Urothelium cell line (cell line): ENCODE data around the gene UBA1.

Experiments used
- DNase-seq: peaks from one replicate; pipeline ENCODE4 v3.0.0; 2011; ENCODE audit warnings: low spot score, mixed read lengths
- FAIRE-seq: peaks from 2 replicates; lab custom pipeline; 2011; peaks lifted over from hg19 to GRCh38; lab: Jason Lieb, UNC

The UBA1 gene

DNA sequence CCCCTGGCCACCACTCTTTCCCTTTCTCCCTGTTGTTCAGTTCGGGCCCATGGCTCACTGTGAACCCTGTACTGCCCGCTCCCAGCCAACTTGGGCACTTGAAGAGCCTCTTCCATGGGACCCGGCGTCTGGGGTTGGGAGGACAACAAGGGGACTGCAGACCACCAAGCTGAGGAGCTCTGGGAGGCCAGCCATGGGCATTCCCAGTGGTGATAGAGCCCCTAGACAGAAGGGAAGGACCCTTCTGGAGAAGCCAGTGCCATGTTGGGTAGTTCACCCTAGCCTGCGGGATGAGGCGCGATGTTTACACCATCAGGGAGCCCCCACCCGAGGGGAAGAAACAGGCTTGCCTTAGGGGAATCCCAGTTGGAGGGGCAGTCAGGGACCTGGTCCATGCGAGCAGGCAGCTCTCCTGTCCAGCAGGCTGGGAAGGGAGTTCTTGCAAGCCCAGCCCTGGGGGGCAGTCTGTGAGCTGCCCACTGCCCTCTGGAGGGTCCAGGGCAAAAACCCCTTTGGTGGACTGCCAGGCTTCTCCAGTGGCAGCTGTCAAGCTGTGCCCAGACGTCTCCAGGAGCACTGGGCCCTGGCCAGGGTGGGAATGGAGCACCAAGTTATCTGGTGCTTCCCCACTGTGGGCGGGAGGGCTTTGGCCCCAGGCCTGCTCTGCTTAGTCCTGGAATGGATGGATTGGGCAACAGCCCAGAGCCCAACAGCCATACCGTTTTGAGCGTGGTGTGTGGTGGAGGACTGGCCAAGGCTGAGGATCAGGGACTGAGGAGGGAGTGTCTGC lies 23.7 kb upstream of the UBA1 start:
- no peak for DNase-seq
- FAIRE-seq: no peak

DNA sequence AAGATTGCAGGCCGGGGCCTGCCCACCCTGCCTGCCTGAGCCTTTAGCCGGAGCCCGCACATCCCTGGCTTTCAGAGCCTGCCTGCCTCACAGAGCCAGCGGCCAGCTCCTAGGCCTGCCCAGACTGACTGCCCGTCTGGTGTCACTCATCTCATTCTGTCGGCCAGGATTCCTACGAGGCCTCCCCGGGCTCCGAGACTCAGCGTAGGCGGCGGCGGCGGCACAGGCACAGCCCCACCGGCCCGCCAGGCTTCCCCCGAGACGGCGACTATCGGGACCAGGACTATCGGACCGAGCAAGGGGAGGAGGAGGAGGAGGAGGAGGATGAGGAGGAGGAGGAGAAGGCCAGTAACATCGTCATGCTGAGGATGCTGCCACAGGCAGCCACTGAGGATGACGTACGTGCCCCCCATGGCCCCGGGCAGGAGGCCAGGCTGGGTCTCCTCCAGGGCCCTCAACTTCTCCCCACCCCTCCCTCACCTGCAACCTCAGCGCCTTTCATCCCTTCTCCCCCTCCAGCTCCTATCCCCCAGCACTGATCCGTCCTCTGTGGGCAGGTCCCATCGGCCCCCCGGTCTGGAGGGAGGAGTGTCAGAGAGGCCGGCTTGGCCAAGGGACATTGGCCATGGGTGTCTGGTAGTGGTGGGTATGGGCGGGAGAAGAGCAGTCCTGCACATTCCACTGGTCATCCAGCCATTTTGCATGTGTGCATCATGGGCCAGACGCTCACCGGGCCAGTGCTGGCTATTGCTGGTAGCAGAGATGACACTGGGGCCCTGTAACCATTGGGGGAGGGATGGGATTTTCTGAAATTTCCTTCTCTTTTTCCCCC lies 22.6 kb upstream of the UBA1 start:
- DNase-seq: no peak
- no peak for FAIRE-seq

DNA sequence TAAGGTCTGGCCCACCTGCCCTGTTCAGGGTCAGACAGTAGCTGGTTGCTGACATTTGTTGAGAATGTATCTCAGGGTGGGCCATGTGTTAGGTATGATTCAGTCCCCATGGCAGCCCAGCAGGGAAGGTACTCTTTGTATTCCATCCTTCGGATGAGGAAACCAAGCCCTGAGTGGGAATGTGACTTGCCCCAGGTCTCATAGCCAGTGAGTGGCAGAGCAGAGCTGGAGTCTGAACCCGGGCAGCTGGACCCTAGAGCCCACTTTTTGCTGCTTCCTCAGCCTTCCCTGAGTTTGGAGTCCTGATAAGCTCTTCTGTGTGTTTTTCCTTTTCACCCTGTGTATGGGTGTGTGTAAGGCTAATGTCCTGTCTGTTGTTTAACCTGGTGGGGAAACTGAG lies 21.6 kb upstream of the UBA1 start:
- FAIRE-seq: no peak

DNA sequence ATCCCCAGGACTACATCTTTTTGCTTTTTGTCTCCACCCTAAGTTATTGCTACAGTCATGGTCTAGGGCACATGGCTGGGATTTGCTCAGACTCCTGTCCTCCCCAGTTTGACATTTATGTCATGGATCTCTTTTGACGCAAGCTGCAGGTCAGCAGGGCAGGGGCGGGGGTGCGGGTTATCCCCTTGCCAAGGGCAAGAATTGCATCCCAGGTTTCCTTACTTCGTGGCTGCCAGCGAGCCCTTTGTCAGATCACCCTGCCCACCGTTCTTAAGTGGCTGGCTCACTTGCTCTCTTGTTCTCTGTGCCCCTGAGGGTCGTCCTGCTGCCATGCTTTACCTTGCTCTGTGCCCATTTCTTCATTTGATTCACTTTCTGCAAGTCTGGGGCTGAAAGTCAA lies 21.1 kb upstream of the UBA1 start:
- FAIRE-seq: no peak
- no peak for DNase-seq

More for the DNA sequence above, 21.6 kb upstream of the UBA1 start:
- DNase-seq: no peak

DNA sequence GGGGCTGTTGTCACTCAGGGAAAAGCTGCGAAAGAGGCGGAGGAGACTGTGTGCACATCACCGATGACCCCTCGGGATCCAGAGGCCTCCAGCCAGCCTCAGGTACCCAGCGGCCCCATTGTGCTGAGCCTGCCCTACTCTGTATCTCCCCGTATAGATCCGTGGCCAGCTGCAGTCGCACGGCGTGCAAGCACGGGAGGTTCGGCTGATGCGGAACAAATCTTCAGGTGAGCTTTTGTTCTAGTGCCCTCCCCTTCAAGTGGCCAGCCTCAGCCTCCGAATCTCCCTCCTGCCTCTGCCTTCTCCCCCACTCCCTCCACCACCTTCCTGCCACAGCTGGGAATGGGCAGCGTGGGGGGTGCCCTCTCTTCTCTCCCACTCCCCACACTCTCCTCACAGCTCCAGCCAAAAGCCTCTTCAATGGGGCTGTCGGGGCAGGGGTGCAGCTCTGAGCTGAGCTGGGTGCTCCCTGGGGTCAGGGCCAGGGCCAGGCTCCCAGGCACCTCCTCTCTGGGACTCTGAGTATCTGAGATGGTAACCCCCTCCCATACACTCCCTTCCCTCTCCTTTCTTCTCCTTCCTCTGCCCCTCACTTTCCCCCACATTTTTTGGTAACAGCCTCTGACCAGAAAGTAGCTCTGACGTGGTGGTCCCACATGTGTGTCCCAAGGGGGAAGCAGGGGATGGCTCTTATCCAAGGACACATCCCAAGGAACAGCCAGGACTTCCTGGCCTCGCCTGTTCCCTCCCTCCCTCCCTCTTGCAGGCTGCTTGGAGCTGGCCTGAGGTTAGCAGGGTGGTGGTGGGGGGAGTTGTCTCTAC lies 20.4 kb upstream of the UBA1 start:
- no peak for DNase-seq
- no peak for FAIRE-seq

DNA sequence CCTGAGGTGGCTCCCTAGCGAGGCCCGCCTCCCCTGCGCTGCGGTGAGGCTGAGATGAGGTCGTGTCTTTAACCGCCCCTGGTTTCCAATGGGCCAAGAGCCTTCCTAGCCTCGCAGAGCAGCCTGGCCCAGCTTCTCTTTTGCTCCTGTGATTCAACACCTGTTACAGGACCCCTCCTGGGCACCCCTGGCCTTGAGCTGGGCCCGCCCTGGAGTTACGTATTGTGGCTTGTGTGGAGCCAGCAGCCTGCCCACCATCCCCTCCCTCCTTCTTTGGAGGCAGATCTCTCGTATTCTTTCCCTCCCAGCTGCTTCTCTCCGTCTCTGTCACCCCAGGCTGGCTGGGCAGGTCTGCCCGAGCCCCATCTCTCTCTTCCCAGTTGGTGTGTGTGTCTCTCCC lies 19.3 kb upstream of the UBA1 start:
- DNase-seq (no peak), FAIRE-seq (no peak)

DNA sequence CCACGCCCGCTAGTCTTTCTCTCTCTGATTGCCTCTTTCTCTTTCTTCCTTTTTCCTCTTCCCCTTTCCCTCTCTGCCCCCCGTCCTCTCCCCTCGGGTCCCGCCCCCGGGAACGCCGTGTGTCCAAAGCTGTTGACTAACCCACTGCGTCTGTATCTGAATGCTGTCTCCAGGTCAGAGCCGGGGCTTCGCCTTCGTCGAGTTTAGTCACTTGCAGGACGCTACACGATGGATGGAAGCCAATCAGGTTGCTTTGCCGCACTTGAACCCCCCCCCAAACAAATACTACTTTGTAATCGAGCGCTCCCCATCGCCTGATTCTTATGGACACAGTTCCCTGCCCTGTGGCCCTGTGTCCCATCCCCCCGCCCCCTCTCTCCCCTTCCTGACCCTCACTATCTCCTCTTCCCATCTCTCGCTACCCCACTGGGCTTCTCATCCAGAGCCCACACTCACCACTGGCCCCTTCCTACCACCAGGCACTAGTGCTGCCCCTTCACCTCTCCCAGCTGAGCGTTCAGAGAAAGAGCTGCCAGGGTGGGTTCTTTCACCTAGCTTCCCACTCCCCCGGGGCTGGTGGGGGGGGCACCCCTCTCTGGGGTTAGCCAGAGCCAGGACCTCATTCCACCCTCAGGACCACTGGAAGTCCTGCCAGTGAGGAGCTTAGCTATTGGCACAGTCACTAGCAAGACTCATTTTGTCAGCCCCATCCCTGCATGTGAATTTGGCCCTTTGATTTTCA lies 18.6 kb upstream of the UBA1 start:
- DNase-seq (no peak), FAIRE-seq (no peak)

DNA sequence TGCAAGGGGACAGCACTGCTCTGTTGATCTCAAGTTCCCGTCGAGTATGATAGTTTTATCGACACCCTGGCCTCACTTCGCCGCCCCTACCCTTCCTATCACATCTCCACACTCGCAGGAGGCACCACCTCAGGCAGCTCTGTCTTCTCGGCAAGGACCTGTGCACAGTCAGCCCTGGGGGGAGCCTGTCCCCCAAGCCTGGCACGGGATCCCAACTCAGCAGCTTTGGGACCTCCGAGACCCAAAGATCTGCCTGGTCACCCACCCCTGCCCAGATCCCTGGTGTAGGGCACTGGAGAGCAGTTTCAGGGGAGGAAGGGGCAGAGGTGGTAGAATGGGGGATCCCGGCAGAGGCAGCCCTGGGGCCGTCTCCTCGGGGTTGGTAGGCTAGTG lies 18.0 kb upstream of the UBA1 start:
- FAIRE-seq: no peak

DNA sequence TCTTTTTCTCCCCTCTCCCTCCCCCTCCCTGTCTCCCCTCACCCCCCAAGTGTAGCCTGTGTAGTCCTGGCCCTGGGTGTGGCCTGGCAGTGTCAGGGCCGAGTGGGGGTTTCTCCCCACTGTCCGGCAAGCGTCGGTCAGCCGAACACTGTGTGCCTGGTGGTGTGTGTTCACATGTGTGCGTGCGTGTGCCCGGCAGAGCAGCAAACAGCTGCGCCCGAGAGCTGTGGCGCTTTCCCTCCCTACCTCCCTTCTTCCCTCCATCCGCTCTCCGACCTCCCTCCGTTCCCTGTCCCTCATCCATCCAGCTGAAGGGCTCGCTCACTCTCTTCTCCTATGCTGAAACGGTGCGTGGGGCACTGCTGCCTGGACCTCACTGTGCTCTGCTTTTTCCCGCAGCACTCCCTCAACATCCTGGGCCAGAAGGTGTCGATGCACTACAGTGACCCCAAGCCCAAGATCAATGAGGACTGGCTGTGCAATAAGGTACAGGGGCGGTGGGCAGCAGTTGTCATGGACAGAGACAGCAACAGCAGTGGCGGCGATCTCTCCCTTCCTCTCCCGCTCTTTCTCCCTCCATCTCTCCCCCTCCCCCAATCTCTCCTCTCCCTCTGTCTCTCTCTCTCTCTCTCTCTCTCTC lies 17.4 kb upstream of the UBA1 start:
- DNase-seq (no peak), FAIRE-seq (no peak)

More for the DNA sequence above, 18.0 kb upstream of the UBA1 start:
- no peak for DNase-seq

DNA sequence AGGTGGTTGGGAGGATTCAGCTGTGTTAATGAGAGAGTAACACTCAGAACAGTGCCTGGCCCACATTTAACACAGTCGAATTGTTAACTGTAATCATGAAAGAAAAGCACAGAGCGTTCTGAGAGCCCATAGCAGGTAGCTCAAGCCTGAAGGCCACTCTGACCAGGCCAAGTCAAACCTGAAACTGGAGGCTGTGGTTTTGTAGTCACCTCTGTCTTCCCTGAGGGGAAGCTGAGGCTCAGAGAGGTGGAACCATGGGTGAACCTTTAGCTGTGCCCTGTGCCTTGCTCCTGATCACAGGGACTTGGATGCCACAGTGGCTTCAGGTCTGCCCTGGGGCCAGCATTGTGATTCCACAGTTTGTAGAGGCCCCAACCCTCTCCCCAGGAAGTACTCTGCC lies 16.6 kb upstream of the UBA1 start:
- FAIRE-seq: no peak

DNA sequence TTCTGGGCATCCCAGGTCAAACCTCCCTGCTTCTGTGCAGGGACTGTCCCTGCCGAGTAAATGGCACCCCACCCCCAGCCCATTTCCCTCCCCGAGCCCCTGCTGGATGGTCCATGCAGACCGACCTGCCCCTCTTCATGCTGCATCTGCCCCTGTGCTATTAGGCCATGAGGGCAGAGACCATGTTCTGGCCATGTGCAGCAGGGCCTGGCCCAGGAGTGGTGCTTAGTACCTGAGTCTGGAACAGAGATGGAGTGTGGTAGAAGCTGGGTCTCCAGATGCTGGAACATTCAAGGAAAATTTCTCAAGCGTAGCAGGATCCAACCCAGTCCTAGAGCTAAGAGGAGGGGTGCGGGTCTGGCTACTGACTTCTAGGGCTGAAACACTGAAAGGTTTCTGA lies 15.3 kb upstream of the UBA1 start:
- DNase-seq: no peak
- FAIRE-seq: no peak

More for the DNA sequence above, 16.6 kb upstream of the UBA1 start:
- DNase-seq: no peak

DNA sequence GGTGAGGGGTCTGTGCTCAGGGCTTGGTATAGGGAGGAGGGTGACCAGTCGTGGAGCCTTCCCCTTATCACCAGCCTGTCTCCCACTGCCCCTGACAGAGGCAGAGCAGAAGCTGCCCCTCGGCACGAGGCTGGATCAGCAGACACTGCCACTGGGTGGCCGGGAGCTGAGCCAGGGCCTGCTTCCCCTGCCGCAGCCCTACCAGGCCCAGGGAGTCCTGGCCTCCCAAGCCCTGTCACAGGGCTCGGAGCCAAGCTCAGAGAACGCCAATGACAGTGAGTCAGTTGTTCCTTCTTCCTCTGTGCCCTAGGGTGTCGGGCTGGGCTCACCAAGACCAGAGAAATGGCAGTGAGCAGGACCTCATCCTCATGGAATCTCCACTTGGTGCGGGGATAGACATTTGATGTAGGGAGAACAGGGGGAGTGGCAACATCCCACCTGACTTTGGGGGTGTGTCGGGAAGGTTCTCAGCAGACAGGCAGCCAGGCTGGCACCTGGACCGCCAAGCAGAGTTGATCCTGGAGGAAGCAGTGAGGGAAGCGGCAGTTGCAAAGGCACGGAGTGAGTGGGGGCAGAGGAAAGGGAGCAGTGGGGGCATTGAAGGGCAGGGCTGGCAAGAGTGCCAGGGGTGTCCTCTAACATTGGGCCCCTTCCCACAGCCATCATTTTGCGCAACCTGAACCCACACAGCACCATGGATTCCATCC lies 14.3 kb upstream of the UBA1 start:
- FAIRE-seq: no peak
- DNase-seq: no peak

DNA sequence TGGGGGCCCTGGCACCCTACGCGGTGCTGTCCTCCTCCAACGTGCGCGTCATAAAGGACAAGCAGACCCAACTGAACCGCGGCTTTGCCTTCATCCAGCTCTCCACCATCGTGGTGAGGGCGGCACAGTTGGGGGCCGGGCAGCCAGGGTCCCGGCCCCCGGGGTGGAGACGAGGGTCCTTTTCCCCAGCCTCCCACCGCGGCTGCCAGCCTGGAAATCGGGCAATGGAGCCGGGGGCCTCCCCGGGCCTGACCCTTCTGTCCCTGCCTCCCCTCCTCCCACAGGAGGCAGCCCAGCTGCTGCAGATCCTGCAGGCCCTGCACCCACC lies 13.7 kb upstream of the UBA1 start:
- DNase-seq (no peak), FAIRE-seq (no peak)

DNA sequence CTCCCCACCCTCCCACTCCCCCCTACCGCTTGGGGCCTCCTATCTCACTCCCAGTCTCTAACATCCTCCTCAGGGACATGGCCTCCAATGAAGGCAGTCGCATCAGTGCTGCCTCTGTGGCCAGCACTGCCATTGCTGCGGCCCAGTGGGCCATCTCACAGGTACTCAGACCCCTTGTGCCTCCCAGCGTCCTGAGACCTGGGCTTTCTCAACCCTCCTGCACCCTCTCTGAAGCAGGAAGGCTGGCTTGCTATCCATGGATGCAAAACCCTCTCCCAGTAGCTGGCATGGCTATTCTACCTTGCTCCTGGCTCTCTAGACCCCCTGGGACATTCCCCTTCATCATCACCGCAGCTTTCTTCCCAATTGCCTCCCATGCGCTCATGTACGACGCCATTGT lies 13.3 kb upstream of the UBA1 start:
- no peak for FAIRE-seq
- DNase-seq: no peak

DNA sequence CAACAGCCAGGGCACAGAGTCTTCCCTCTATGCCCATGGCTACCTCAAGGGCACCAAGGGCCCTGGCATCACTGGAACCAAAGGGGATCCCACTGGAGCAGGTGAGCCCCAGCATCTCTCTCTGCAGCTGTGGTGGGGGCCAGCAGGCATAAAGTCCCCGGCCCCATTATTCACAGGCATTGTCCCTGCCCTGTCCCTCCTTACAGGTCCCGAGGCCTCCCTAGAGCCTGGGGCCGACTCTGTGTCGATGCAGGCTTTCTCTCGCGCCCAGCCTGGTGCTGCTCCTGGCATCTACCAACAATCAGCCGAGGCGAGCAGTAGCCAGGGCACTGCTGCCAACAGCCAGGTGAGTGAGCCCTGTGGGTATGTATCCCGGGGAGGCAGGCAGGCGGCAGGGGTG lies 12.3 kb upstream of the UBA1 start:
- DNase-seq (no peak), FAIRE-seq (no peak)

DNA sequence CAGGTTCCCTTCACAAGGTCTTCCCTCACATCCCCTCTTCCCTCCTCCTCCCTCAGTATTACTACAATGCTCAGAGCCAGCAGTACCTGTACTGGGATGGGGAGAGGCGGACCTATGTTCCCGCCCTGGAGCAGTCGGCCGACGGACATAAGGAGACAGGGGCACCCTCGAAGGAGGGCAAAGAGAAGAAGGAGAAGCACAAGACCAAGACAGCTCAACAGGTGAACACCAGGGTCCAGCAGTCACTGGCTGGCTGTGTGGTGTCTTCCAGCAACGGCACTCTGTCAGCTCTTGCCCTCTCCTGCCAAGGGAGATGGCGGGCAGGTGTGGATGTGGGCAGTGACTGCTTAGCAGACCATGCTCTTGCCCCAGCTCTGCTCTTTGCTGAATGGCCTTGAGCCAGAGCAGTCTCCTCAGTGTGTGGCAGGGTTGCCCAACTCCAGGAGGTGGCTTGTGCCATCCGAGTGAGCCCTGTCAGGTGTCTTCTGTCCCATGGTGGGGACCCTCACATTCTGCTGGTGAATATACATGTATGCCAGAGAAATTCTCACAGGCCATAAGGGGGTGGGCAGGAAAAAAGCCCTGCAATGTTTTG lies 11.4 kb upstream of the UBA1 start:
- DNase-seq (no peak), FAIRE-seq (no peak)

DNA sequence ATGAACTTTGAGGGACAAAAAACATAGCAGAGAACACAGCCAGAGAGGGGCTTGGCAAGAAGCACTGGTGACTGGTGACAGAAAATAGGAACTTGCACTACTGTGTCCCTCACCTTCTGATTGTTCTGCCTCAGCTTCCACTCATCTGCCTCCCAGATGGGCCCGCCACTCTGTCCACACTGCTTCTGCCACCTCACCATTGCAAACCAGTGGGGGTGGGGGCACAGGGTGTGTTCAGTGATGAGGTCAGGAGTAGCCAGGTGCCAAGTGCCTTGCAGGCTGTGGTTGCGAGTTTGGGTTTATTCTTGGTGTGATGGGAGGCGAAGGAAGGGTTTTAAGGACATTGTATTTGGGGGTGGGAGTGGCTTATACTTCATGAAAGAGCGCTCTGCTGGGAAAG lies 9.1 kb upstream of the UBA1 start:
- FAIRE-seq (no peak), DNase-seq (no peak)

DNA sequence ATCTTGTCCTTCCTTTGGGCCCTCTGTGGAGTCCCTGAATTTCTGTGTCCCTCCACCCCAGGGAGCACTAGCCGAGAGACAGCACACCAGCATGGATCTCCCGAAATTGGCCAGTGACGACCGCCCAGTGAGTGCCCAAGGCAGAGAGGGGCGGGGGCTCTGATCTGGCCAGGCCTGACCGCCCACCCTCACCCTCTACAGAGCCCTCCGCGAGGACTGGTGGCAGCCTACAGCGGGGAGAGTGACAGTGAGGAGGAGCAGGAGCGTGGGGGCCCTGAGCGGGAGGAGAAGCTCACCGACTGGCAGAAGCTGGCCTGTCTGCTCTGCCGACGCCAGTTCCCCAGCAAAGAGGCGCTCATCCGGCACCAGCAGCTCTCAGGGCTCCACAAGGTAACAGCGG lies 8.4 kb upstream of the UBA1 start:
- FAIRE-seq: no peak

DNA sequence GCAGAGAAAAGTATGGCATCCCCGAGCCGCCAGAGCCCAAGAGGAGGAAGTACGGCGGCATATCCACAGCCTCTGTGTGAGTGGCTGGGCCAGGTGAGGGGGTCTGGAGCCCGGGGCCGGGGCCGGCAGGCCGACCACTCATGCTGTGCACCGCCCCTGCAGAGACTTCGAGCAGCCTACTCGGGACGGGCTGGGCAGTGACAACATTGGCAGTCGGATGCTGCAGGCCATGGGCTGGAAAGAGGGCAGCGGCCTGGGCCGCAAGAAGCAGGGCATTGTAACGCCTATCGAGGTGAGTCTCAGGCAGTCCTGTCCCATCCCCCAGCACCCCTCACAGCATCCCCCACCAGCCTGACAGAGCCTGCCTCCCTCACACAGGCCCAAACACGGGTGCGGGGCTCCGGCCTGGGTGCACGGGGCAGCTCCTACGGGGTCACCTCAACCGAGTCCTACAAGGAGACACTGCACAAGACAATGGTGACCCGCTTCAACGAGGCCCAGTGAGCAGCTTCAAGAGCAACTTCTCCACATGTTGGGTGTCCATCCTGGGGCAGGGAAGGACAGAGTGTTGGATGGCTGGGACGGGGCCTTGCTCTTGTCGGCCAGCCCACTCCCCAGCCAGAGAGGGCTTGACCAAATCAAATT lies 7.4 kb upstream of the UBA1 start:
- no peak for FAIRE-seq

More for the DNA sequence above, 8.4 kb upstream of the UBA1 start:
- DNase-seq: no peak

More for the DNA sequence above, 7.4 kb upstream of the UBA1 start:
- no peak for DNase-seq
